B cell (primary cell): ENCODE measurements around the gene MYH14.

Source experiments
- CTCF ChIP-seq: fragments of 200-600 bp; IDR thresholded peaks from one replicate; pipeline ENCODE4 v1.8.0; 2022; ENCODE audit warnings: antibody characterized with exemption, mild to moderate bottlenecking
- EZH2 ChIP-seq: IDR thresholded peaks from 2 replicates; pipeline ENCODE4 v1.6.1; 2012; ENCODE audit warnings: borderline replicate concordance, low read depth, mild to moderate bottlenecking, moderate library complexity, low read length; ENCODE audit not compliant: insufficient read depth, poor library complexity, severe bottlenecking

GRCh38 chr19:50238043-50238442 lies 34.6 kb downstream of the MYH14 start:
- no peak for TF ChIP-seq CTCF
- no peak for TF ChIP-seq EZH2
